ENCODE results near the gene EFL1.

DNA sequence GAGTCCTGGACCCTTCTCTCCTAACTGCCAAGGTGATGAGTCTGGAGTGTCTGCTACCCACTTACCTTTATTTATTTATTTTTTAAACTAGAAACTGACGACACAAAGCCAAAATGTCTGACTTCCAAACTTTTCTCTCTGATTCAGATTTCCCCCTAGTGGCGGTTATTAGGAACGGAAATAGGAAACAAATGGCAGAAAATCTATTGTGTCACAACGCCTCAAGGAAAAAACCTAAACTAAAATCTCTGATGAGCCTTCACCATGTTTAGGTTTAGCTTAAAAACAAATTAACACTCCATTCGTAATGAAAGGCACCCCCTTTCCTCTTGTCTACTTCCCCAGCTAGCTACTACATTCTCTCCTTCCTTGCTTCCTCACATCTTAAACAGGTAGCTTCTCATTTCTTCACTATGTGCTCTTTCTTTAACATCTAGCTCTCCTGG, 122.7 kb downstream of the EFL1 start:
- TF ChIP-seq, protein P1, sequence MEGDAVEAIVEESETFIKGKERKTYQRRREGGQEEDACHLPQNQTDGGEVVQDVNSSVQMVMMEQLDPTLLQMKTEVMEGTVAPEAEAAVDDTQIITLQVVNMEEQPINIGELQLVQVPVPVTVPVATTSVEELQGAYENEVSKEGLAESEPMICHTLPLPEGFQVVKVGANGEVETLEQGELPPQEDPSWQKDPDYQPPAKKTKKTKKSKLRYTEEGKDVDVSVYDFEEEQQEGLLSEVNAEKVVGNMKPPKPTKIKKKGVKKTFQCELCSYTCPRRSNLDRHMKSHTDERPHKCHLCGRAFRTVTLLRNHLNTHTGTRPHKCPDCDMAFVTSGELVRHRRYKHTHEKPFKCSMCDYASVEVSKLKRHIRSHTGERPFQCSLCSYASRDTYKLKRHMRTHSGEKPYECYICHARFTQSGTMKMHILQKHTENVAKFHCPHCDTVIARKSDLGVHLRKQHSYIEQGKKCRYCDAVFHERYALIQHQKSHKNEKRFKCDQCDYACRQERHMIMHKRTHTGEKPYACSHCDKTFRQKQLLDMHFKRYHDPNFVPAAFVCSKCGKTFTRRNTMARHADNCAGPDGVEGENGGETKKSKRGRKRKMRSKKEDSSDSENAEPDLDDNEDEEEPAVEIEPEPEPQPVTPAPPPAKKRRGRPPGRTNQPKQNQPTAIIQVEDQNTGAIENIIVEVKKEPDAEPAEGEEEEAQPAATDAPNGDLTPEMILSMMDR (IDR thresholded peaks at IDR 0.05) = peak; percentile 32 to 63 (median 60)
- TF ChIP-seq POLR2A (IDR thresholded peaks at IDR 0.05) = no peak
